ENCODE measurements around the gene NRG2. TPM values are rescaled to one million over a fixed set of nuclear protein-coding genes. Genes with fewer than 3 reads are reported as not detected.

The NRG2 gene
- total and polyA plus RNA-seq, 11 donors: 0.72 to 4.8 (median 3.4) TPM

GRCh38 chr5:139979943-139980342, 63.2 kb downstream of the NRG2 start:
- Histone ChIP-seq H3K27ac (no peak overlapping the region), H3K9me3 (no peaks in the 10 kb centered on the region), H3K36me3 (no peaks in the 10 kb centered on the region), H3K4me3 (no peak overlapping the region), H3K27me3 (no peaks in the 10 kb centered on the region), H3K4me1 (peaks cover 0 to 56% (median 3%) of the 10 kb centered on the region in 12 donors)
- ATAC-seq (no peak), DNase-seq (no peak)
- 62 to 72% (median 62%) methylated on average over 2 of the region's 2 CpGs for WGBS, 4 donors
- intact Hi-C loops (cut with DNase I): loop anchor here in 5 of 10 donors (5.0 to 10.0 kb wide), 5 partner anchors 57 to 358 kb away; partner anchors contain the start of gene NRG2 (in 3 of the 5)
- TF ChIP-seq POLR2A (IDR thresholded peaks at IDR 0.05): no peak
- TF ChIP-seq, protein P1, sequence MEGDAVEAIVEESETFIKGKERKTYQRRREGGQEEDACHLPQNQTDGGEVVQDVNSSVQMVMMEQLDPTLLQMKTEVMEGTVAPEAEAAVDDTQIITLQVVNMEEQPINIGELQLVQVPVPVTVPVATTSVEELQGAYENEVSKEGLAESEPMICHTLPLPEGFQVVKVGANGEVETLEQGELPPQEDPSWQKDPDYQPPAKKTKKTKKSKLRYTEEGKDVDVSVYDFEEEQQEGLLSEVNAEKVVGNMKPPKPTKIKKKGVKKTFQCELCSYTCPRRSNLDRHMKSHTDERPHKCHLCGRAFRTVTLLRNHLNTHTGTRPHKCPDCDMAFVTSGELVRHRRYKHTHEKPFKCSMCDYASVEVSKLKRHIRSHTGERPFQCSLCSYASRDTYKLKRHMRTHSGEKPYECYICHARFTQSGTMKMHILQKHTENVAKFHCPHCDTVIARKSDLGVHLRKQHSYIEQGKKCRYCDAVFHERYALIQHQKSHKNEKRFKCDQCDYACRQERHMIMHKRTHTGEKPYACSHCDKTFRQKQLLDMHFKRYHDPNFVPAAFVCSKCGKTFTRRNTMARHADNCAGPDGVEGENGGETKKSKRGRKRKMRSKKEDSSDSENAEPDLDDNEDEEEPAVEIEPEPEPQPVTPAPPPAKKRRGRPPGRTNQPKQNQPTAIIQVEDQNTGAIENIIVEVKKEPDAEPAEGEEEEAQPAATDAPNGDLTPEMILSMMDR (IDR thresholded peaks at IDR 0.05): no peak

DNA sequence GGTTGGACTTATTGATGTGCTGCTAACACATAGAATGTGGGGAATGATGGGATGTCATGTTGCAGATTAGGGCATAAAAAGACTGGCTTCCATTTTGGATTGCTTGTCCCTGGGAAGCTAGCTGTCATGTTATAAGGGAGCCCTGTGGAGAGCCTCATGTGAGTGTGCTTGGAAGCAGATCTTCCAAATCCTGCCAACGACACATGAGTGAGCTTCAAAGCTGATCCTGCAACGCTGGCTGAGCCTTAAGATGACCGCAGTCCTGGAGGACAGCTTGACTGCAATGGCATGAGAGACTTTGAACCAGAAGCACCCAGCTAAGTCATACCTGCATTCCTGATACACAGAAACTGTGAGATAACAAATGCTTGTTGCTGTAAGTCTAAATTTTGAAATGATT, 63.6 kb downstream of the NRG2 start:
- DNase-seq (no peak), ATAC-seq (no peak)
- WGBS, 4 donors: 59 to 68% (median 63%) methylated on average over 3 of the region's 3 CpGs
- H3K27me3 ChIP-seq: no peaks in the 10 kb centered on the region
- intact Hi-C loops (cut with DNase I): loop anchor here in 1 of 10 donors (5.0 to 10.0 kb wide), 2 partner anchors 165 to 357 kb away; no protein-coding TSS in a partner anchor
- H3K4me3 ChIP-seq: no peak overlapping the region
- TF ChIP-seq, protein P1 (IDR thresholded peaks at IDR 0.05): no peak
- TF ChIP-seq POLR2A (IDR thresholded peaks at IDR 0.05): no peak
- H3K36me3 ChIP-seq: no peaks in the 10 kb centered on the region
- no peak overlapping the region for H3K27ac ChIP-seq
- H3K9me3 ChIP-seq: no peaks in the 10 kb centered on the region
- H3K4me1 ChIP-seq: peaks cover 0 to 56% (median 3%) of the 10 kb centered on the region in 12 donors

DNA sequence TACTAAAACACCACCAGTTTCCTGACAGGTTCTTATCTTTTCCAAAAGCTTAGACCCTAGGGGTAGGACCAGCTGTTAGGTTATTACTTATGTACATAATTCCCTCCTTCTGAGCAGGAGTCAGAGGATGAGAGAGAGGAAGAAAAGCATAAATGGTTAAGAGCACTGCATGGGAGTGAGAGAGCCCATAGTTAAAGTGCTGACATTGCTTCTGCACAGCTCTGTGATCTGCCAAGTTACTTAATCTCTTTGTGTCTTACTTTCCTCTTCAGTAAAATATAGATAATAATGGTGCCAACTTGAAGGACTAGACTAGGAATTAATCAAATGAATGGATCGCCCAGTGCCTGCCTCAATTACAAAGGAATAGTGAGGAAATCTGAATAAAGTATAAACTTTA, 66.4 kb downstream of the NRG2 start:
- no peak overlapping the region for H3K27ac ChIP-seq
- ATAC-seq (peak in 2 of 4 donors; percentile 44 to 49), DNase-seq (peak in 1 of 5 donors; percentile 3)
- TF ChIP-seq, protein P1 (IDR thresholded peaks at IDR 0.05): no peak
- no peak for TF ChIP-seq POLR2A (IDR thresholded peaks at IDR 0.05)
- no peaks in the 10 kb centered on the region for H3K9me3 ChIP-seq
- H3K4me1 ChIP-seq: peaks cover 0 to 39% (median 3%) of the 10 kb centered on the region in 12 donors
- WGBS, 4 donors: 49 to 73% (median 56%) methylated on average over 1 of the region's 1 CpG
- intact Hi-C loops (cut with DNase I): loop anchor here in 1 of 10 donors (5.0 to 10.0 kb wide), 2 partner anchors 168 to 354 kb away; no protein-coding TSS in a partner anchor
- no peaks in the 10 kb centered on the region for H3K27me3 ChIP-seq
- H3K4me3 ChIP-seq: no peak overlapping the region
- no peaks in the 10 kb centered on the region for H3K36me3 ChIP-seq

GRCh38 chr5:139975942-139976341, 67.2 kb downstream of the NRG2 start:
- ATAC-seq (no peak), DNase-seq (peak in 1 of 5 donors; percentile 2)
- Histone ChIP-seq H3K27ac (no peak overlapping the region), H3K9me3 (no peaks in the 10 kb centered on the region), H3K4me3 (no peak overlapping the region), H3K36me3 (no peaks in the 10 kb centered on the region), H3K4me1 (peaks cover 0 to 32% (median 0%) of the 10 kb centered on the region in 12 donors), H3K27me3 (no peaks in the 10 kb centered on the region)
- intact Hi-C loops (cut with DNase I): loop anchor here in 1 of 10 donors (5.0 to 10.0 kb wide), 2 partner anchors 169 to 354 kb away; no protein-coding TSS in a partner anchor
- TF ChIP-seq, protein P1 (IDR thresholded peaks at IDR 0.05): no peak
- no peak for TF ChIP-seq POLR2A (IDR thresholded peaks at IDR 0.05)
- WGBS, 4 donors: 29 to 46% (median 39%) methylated on average over 1 of the region's 1 CpG
